B cell (primary cell): ENCODE measurements around the gene DROSHA. TPM values are rescaled to one million over a fixed set of nuclear protein-coding genes. Genes with fewer than 3 reads are reported as not detected.

Experiments
- ATAC-seq: fragments of 200-7000 bp; cut with Tn5 transposase; one replicate; pipeline ENCODE4 v1.10.0; 2021; ENCODE audit warnings: low read depth, mild to moderate bottlenecking, moderate number of reproducible peaks, moderate library complexity
- CTCF ChIA-PET: fragments of 350-600 bp; sonication (Branson Sonifier 250); formaldehyde crosslinking; loops from one replicate; lab custom pipeline; 2021; ENCODE audit warnings: antibody characterized with exemption, inconsistent platforms; lab: Charles Lee
- POLR2A ChIA-PET: fragments of 350-600 bp; sonication (Branson Sonifier 250); formaldehyde crosslinking; loops from one replicate; lab custom pipeline; 2021; ENCODE audit warnings: antibody characterized with exemption; lab: Charles Lee
- DNase-seq: peaks from one replicate; pipeline ENCODE4 v3.0.0; 2013
- H2AFZ ChIP-seq: 2 replicates; pipeline ENCODE4 v1.6.1; 2012; ENCODE audit warnings: mild to moderate bottlenecking, low read depth, low read length; ENCODE audit not compliant: insufficient read depth, poor library complexity, severe bottlenecking
- H3K27ac ChIP-seq, 2 donors: 1 replicate in 1 of 2; 2 replicates in 1 of 2; pipeline ENCODE4 v1.5.1; 2012 to 2013; ENCODE audit warnings: low read length in 2 of 2, mild to moderate bottlenecking in 2 of 2, moderate library complexity in 1 of 2
- H3K27me3 ChIP-seq, 4 experiments: fragments of 200-600 bp in 1 of 4; sonication (generic) in 1 of 4; replicated peaks in 1 of 4; 1 replicate in 2 of 4; 2 replicates in 2 of 4; pipeline versions ENCODE4 v1.6.1 to v1.7.0; 2013 to 2016; ENCODE audit warnings: low read length in 3 of 4, mild to moderate bottlenecking in 2 of 4, mixed read lengths in 1 of 4, moderate library complexity in 1 of 4; ENCODE audit not compliant: insufficient read depth in 4 of 4, control insufficient read depth in 3 of 4; ENCODE audit errors: control extremely low read depth in 1 of 4
- H3K36me3 ChIP-seq, 2 experiments: replicated peaks in 1 of 2; 1 replicate in 1 of 2; 2 replicates in 1 of 2; pipeline versions ENCODE4 v1.6.1 to v1.7.1; 2013; ENCODE audit warnings: low read length in 1 of 2; ENCODE audit not compliant: insufficient read depth in 2 of 2, control insufficient read depth in 1 of 2; ENCODE audit errors: control extremely low read depth in 1 of 2, extremely low read depth in 1 of 2
- H3K4me1 ChIP-seq, 2 donors: fragments of 200-600 bp in 1 of 2; sonication (generic) in 1 of 2; 1 replicate in 1 of 2; 2 replicates in 1 of 2; pipeline versions ENCODE4 v1.5.1 to v1.6.1; 2013 to 2017; ENCODE audit warnings: low read length in 2 of 2; ENCODE audit not compliant: control insufficient read depth in 2 of 2, insufficient read depth in 2 of 2
- H3K4me2 ChIP-seq: replicated peaks from 2 replicates; pipeline ENCODE3; 2012; ENCODE audit warnings: mild to moderate bottlenecking, low read depth, low read length; ENCODE audit not compliant: poor library complexity, severe bottlenecking
- H3K4me3 ChIP-seq, 5 experiments: fragments of 200-600 bp in 1 of 5; sonication (generic) in 1 of 5; 1 replicate in 3 of 5; 2 replicates in 2 of 5; pipeline versions ENCODE4 v1.5.1 to v1.7.0; 2011 to 2016; ENCODE audit warnings: low read length in 4 of 5, mild to moderate bottlenecking in 4 of 5, low read depth in 2 of 5, control low read depth in 1 of 5, moderate library complexity in 1 of 5; ENCODE audit not compliant: insufficient read depth in 1 of 5; ENCODE audit errors: control extremely low read depth in 1 of 5, extremely low read depth in 1 of 5
- H3K79me2 ChIP-seq: fragments of 200-600 bp; sonication (generic); one replicate; pipeline ENCODE4 v1.6.0; 2016; ENCODE audit warnings: low read length; ENCODE audit not compliant: control insufficient read depth, insufficient read depth
- H3K9ac ChIP-seq: fragments of 200-600 bp; sonication (generic); 2 replicates; pipeline ENCODE4 v1.6.1; 2017; ENCODE audit warnings: mild to moderate bottlenecking, low read length, moderate library complexity
- H3K9me3 ChIP-seq, 3 donors: one replicate each; pipeline versions ENCODE4 v1.6.1 to v1.7.1; 2013; ENCODE audit warnings: low read length in 2 of 3; ENCODE audit not compliant: control insufficient read depth in 2 of 3, insufficient read depth in 1 of 3; ENCODE audit errors: control extremely low read depth in 1 of 3
- H4K20me1 ChIP-seq: 2 replicates; pipeline ENCODE4 v1.6.0; 2012; ENCODE audit warnings: mild to moderate bottlenecking, low read length; ENCODE audit not compliant: insufficient read depth, control insufficient read depth, poor library complexity, severe bottlenecking
- H3K27ac Mint-ChIP-seq: one replicate; pipeline ENCODE4 v1.8.0; 2021; ENCODE audit warnings: mixed read lengths
- H3K27me3 Mint-ChIP-seq: one replicate; pipeline ENCODE4 v1.8.0; 2021; ENCODE audit warnings: mixed read lengths
- H3K4me1 Mint-ChIP-seq: one replicate; pipeline ENCODE4 v1.8.0; 2021; ENCODE audit warnings: mixed read lengths
- H3K4me3 Mint-ChIP-seq: one replicate; pipeline ENCODE4 v1.8.0; 2021; ENCODE audit warnings: mixed read lengths
- H3K9me3 Mint-ChIP-seq: one replicate; pipeline ENCODE4 v1.8.0; 2022; ENCODE audit warnings: mixed read lengths; ENCODE audit not compliant: insufficient read depth
- EZH2 ChIP-seq: IDR thresholded peaks from 2 replicates; pipeline ENCODE4 v1.6.1; 2012; ENCODE audit warnings: borderline replicate concordance, low read depth, mild to moderate bottlenecking, moderate library complexity, low read length; ENCODE audit not compliant: insufficient read depth, poor library complexity, severe bottlenecking
- WGBS: methylation state at CpG from one replicate; pipeline ENCODE4 v1.1.5; 2013; ENCODE audit warnings: missing lambda C conversion rate; ENCODE audit not compliant: insufficient coverage; 5-methylcytosine and 5-hydroxymethylcytosine counted together
- intact Hi-C: fragments of 100-400 bp; cut with micrococcal nuclease; formaldehyde crosslinking; loops from one replicate; pipeline ENCODE4 v1.10.0; 2022
- polyA plus RNA-seq: library from polyadenylated mRNA; depleted of rRNA; stranded (reverse); fragments of >200 nt; gene quantifications from 2 replicates; pipeline ENCODE4 v1.2.3, GENCODE V29; 2012
- total RNA-seq, 2 donors: library from RNA; stranded (reverse); fragments of 120-200 nt in 1 of 2; gene quantifications; 1 replicate in 1 of 2; 2 replicates in 1 of 2; pipeline versions ENCODE4 v1.2.3 to v1.2.4, GENCODE V29; 2013 to 2022
- TF ChIP-seq, protein P1 (sequence below): fragments of 200-600 bp; IDR thresholded peaks from one replicate; pipeline ENCODE4 v1.8.0; 2022; ENCODE audit warnings: antibody characterized with exemption, mild to moderate bottlenecking

The DROSHA gene
- total and polyA plus RNA-seq, 2 donors (not counting 1 experiment from before 2014, with no cell fraction given): 31.2 to 62.4 TPM

DNA sequence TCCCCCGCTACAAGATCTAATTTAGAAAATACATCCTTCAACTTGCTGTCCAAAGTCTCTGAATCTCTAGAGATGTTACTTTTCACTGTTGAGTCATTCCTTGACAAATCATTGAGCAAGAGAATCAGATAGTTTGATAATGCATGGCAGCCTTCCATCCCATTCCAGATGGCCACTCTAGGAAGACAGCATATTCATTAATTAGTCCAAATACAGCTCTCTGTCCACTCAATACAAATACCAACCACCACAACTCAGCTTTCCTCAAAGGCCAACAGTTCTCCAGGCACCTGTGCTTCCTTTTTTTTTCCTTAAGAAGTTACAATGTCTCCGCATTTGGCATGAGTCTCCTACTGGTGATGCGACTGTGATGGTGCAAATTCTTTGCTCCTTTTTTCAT lies 72.3 kb downstream of the DROSHA start:
- H3K36me3 ChIP-seq: peaks cover 21 to 41% of the 10 kb centered on the region in 2 experiments
- intact Hi-C loops: no loop called here
- ATAC-seq (no peak), DNase-seq (no peak)
- H3K9me3 Mint-ChIP-seq: peaks cover 10% of the 10 kb centered on the region
- TF ChIP-seq, protein P1, sequence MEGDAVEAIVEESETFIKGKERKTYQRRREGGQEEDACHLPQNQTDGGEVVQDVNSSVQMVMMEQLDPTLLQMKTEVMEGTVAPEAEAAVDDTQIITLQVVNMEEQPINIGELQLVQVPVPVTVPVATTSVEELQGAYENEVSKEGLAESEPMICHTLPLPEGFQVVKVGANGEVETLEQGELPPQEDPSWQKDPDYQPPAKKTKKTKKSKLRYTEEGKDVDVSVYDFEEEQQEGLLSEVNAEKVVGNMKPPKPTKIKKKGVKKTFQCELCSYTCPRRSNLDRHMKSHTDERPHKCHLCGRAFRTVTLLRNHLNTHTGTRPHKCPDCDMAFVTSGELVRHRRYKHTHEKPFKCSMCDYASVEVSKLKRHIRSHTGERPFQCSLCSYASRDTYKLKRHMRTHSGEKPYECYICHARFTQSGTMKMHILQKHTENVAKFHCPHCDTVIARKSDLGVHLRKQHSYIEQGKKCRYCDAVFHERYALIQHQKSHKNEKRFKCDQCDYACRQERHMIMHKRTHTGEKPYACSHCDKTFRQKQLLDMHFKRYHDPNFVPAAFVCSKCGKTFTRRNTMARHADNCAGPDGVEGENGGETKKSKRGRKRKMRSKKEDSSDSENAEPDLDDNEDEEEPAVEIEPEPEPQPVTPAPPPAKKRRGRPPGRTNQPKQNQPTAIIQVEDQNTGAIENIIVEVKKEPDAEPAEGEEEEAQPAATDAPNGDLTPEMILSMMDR: no peak
- TF ChIP-seq EZH2: no peak
- no peaks in the 10 kb centered on the region for H3K4me1 ChIP-seq
- no peak overlapping the region for H3K4me3 ChIP-seq
- H3K79me2 ChIP-seq: no peaks in the 10 kb centered on the region
- no peaks in the 10 kb centered on the region for H3K4me1 Mint-ChIP-seq
- no peaks in the 10 kb centered on the region for H3K27me3 Mint-ChIP-seq
- no peak overlapping the region for H3K27ac ChIP-seq
- no peaks in the 10 kb centered on the region for H4K20me1 ChIP-seq
- no peak overlapping the region for H2AFZ ChIP-seq
- H3K27me3 ChIP-seq: no peaks in the 10 kb centered on the region
- ChIA-PET CTCF (no interaction called here), POLR2A (no interaction called here)
- no peak overlapping the region for H3K4me3 Mint-ChIP-seq
- no peak overlapping the region for H3K27ac Mint-ChIP-seq
- 83% methylated on average over 1 of the region's 3 CpGs for WGBS
- H3K9ac ChIP-seq: no peak overlapping the region
- peaks cover 4 to 6% (median 6%) of the 10 kb centered on the region in 3 donors for H3K9me3 ChIP-seq
- no peak overlapping the region for H3K4me2 ChIP-seq

DNA sequence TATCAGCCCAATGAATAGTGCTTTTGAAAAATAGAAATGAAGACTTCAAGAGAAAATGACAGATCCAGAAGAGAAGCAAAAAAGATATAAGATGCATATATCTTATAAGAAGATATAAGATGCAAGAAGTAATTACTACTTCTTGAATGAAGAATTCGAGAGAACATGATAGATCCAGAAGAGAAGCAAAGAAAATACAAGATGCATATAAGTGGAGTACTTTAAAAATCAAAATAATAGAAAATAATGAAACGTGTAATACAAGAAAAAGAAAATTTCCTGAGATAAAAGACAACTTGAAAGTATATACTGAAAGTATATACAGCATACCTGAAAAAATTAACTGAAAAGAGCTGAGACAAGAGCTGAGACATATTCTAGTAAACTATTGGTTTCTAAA lies 76.7 kb downstream of the DROSHA start:
- Histone ChIP-seq H3K4me1 (no peaks in the 10 kb centered on the region), H3K9ac (no peak overlapping the region), H3K4me3 (no peak overlapping the region), H3K27ac (no peak overlapping the region), H3K27me3 (no peaks in the 10 kb centered on the region), H3K4me2 (no peak overlapping the region), H3K36me3 (peaks cover 11 to 20% of the 10 kb centered on the region in 2 experiments), H4K20me1 (no peaks in the 10 kb centered on the region), H2AFZ (no peak overlapping the region), H3K9me3 (peaks cover 0 to 6% (median 0%) of the 10 kb centered on the region in 3 donors), H3K79me2 (no peaks in the 10 kb centered on the region)
- Mint-ChIP-seq H3K27me3 (no peaks in the 10 kb centered on the region), H3K9me3 (peaks cover 8% of the 10 kb centered on the region), H3K4me1 (peaks cover 3% of the 10 kb centered on the region), H3K4me3 (no peak overlapping the region), H3K27ac (no peak overlapping the region)
- no peak for DNase-seq
- ATAC-seq: no peak
- no CpG with 5 or more reads among the region's 2 CpGs for WGBS
- intact Hi-C loops: no loop called here
- TF ChIP-seq EZH2: no peak
- TF ChIP-seq, protein P1: no peak
- CTCF ChIA-PET: no interaction called here
- POLR2A ChIA-PET: no interaction called here
